B cell (primary cell): Measurements from ENCODE around the gene RIBC2. TPM values are rescaled to one million over a fixed set of nuclear protein-coding genes. Genes with fewer than 3 reads are reported as not detected.

Experiments used
- ATAC-seq: fragments of 200-7000 bp; cut with Tn5 transposase; one replicate; pipeline ENCODE4 v1.10.0; 2021; ENCODE audit warnings: low read depth, mild to moderate bottlenecking, moderate number of reproducible peaks, moderate library complexity
- CTCF ChIA-PET: fragments of 350-600 bp; sonication (Branson Sonifier 250); formaldehyde crosslinking; loops from one replicate; lab custom pipeline; 2021; ENCODE audit warnings: antibody characterized with exemption, inconsistent platforms; lab: Charles Lee
- POLR2A ChIA-PET: fragments of 350-600 bp; sonication (Branson Sonifier 250); formaldehyde crosslinking; loops from one replicate; lab custom pipeline; 2021; ENCODE audit warnings: antibody characterized with exemption; lab: Charles Lee
- DNase-seq: peaks from one replicate; pipeline ENCODE4 v3.0.0; 2013
- H2AFZ ChIP-seq: 2 replicates; pipeline ENCODE4 v1.6.1; 2012; ENCODE audit warnings: mild to moderate bottlenecking, low read depth, low read length; ENCODE audit not compliant: insufficient read depth, poor library complexity, severe bottlenecking
- H3K27ac ChIP-seq, 2 donors: 1 replicate in 1 of 2; 2 replicates in 1 of 2; pipeline ENCODE4 v1.5.1; 2012 to 2013; ENCODE audit warnings: low read length in 2 of 2, mild to moderate bottlenecking in 2 of 2, moderate library complexity in 1 of 2
- H3K27me3 ChIP-seq, 4 experiments: fragments of 200-600 bp in 1 of 4; sonication (generic) in 1 of 4; replicated peaks in 1 of 4; 1 replicate in 2 of 4; 2 replicates in 2 of 4; pipeline versions ENCODE4 v1.6.1 to v1.7.0; 2013 to 2016; ENCODE audit warnings: low read length in 3 of 4, mild to moderate bottlenecking in 2 of 4, mixed read lengths in 1 of 4, moderate library complexity in 1 of 4; ENCODE audit not compliant: insufficient read depth in 4 of 4, control insufficient read depth in 3 of 4; ENCODE audit errors: control extremely low read depth in 1 of 4
- H3K36me3 ChIP-seq, 2 experiments: replicated peaks in 1 of 2; 1 replicate in 1 of 2; 2 replicates in 1 of 2; pipeline versions ENCODE4 v1.6.1 to v1.7.1; 2013; ENCODE audit warnings: low read length in 1 of 2; ENCODE audit not compliant: insufficient read depth in 2 of 2, control insufficient read depth in 1 of 2; ENCODE audit errors: control extremely low read depth in 1 of 2, extremely low read depth in 1 of 2
- H3K4me1 ChIP-seq, 2 donors: fragments of 200-600 bp in 1 of 2; sonication (generic) in 1 of 2; 1 replicate in 1 of 2; 2 replicates in 1 of 2; pipeline versions ENCODE4 v1.5.1 to v1.6.1; 2013 to 2017; ENCODE audit warnings: low read length in 2 of 2; ENCODE audit not compliant: control insufficient read depth in 2 of 2, insufficient read depth in 2 of 2
- H3K4me2 ChIP-seq: replicated peaks from 2 replicates; pipeline ENCODE3; 2012; ENCODE audit warnings: mild to moderate bottlenecking, low read depth, low read length; ENCODE audit not compliant: poor library complexity, severe bottlenecking
- H3K4me3 ChIP-seq, 5 experiments: fragments of 200-600 bp in 1 of 5; sonication (generic) in 1 of 5; 1 replicate in 3 of 5; 2 replicates in 2 of 5; pipeline versions ENCODE4 v1.5.1 to v1.7.0; 2011 to 2016; ENCODE audit warnings: low read length in 4 of 5, mild to moderate bottlenecking in 4 of 5, low read depth in 2 of 5, control low read depth in 1 of 5, moderate library complexity in 1 of 5; ENCODE audit not compliant: insufficient read depth in 1 of 5; ENCODE audit errors: control extremely low read depth in 1 of 5, extremely low read depth in 1 of 5
- H3K79me2 ChIP-seq: fragments of 200-600 bp; sonication (generic); one replicate; pipeline ENCODE4 v1.6.0; 2016; ENCODE audit warnings: low read length; ENCODE audit not compliant: control insufficient read depth, insufficient read depth
- H3K9ac ChIP-seq: fragments of 200-600 bp; sonication (generic); 2 replicates; pipeline ENCODE4 v1.6.1; 2017; ENCODE audit warnings: mild to moderate bottlenecking, low read length, moderate library complexity
- H3K9me3 ChIP-seq, 3 donors: one replicate each; pipeline versions ENCODE4 v1.6.1 to v1.7.1; 2013; ENCODE audit warnings: low read length in 2 of 3; ENCODE audit not compliant: control insufficient read depth in 2 of 3, insufficient read depth in 1 of 3; ENCODE audit errors: control extremely low read depth in 1 of 3
- H4K20me1 ChIP-seq: 2 replicates; pipeline ENCODE4 v1.6.0; 2012; ENCODE audit warnings: mild to moderate bottlenecking, low read length; ENCODE audit not compliant: insufficient read depth, control insufficient read depth, poor library complexity, severe bottlenecking
- H3K27ac Mint-ChIP-seq: one replicate; pipeline ENCODE4 v1.8.0; 2021; ENCODE audit warnings: mixed read lengths
- H3K27me3 Mint-ChIP-seq: one replicate; pipeline ENCODE4 v1.8.0; 2021; ENCODE audit warnings: mixed read lengths
- H3K4me1 Mint-ChIP-seq: one replicate; pipeline ENCODE4 v1.8.0; 2021; ENCODE audit warnings: mixed read lengths
- H3K4me3 Mint-ChIP-seq: one replicate; pipeline ENCODE4 v1.8.0; 2021; ENCODE audit warnings: mixed read lengths
- H3K9me3 Mint-ChIP-seq: one replicate; pipeline ENCODE4 v1.8.0; 2022; ENCODE audit warnings: mixed read lengths; ENCODE audit not compliant: insufficient read depth
- EZH2 ChIP-seq: IDR thresholded peaks from 2 replicates; pipeline ENCODE4 v1.6.1; 2012; ENCODE audit warnings: borderline replicate concordance, low read depth, mild to moderate bottlenecking, moderate library complexity, low read length; ENCODE audit not compliant: insufficient read depth, poor library complexity, severe bottlenecking
- WGBS: methylation state at CpG from one replicate; pipeline ENCODE4 v1.1.5; 2013; ENCODE audit warnings: missing lambda C conversion rate; ENCODE audit not compliant: insufficient coverage; 5-methylcytosine and 5-hydroxymethylcytosine counted together
- intact Hi-C: fragments of 100-400 bp; cut with micrococcal nuclease; formaldehyde crosslinking; loops from one replicate; pipeline ENCODE4 v1.10.0; 2022
- polyA plus RNA-seq: library from polyadenylated mRNA; depleted of rRNA; stranded (reverse); fragments of >200 nt; gene quantifications from 2 replicates; pipeline ENCODE4 v1.2.3, GENCODE V29; 2012
- total RNA-seq, 2 donors: library from RNA; stranded (reverse); fragments of 120-200 nt in 1 of 2; gene quantifications; 1 replicate in 1 of 2; 2 replicates in 1 of 2; pipeline versions ENCODE4 v1.2.3 to v1.2.4, GENCODE V29; 2013 to 2022
- TF ChIP-seq, protein P1 (sequence below): fragments of 200-600 bp; IDR thresholded peaks from one replicate; pipeline ENCODE4 v1.8.0; 2022; ENCODE audit warnings: antibody characterized with exemption, mild to moderate bottlenecking

The RIBC2 gene
- total and polyA plus RNA-seq, 2 donors (not counting 1 experiment from before 2014, with no cell fraction given), result not detected

DNA sequence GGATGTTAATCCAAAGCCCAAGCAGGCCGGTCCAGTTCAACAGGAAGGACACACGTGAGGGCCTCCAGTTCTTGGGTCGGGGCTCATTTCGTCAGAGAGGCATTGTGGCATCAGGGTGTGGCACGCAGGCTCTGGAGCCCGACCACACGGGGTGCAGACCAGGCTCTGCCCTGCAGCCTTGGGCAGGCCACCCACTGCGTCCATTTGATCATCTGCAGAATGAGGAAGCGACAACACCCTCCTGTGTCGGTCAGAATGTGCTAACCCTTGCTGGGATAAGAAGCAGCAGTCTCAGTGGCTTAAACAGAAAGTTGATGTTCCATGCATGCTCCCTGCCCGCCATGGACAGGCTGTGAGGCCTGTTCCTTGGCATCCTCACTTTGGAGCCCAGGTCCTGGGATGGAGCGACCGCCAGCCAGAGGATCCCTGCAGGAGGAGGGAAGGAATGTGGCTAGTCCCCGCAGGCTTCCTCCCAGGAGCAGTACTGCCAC lies 10.8 kb downstream of the RIBC2 start:
- Histone ChIP-seq H4K20me1 (no peaks in the 10 kb centered on the region), H3K4me2 (no peak overlapping the region), H3K9me3 (peaks cover 0 to 12% (median 6%) of the 10 kb centered on the region in 3 donors), H3K36me3 (no peaks in the 10 kb centered on the region), H3K79me2 (no peaks in the 10 kb centered on the region), H3K27me3 (peaks cover 0 to 6% (median 0%) of the 10 kb centered on the region in 4 experiments), H3K4me3 (no peak overlapping the region), H3K27ac (no peak overlapping the region), H3K9ac (no peak overlapping the region), H2AFZ (no peak overlapping the region), H3K4me1 (peaks cover 7 to 15% of the 10 kb centered on the region in 2 donors)
- peaks cover 15% of the 10 kb centered on the region for H3K4me1 Mint-ChIP-seq
- intact Hi-C loops, result no loop called here
- ATAC-seq, result no peak
- ChIA-PET POLR2A (no interaction called here), CTCF (no interaction called here)
- no peak overlapping the region for H3K27ac Mint-ChIP-seq
- no peak for TF ChIP-seq EZH2
- TF ChIP-seq, protein P1, sequence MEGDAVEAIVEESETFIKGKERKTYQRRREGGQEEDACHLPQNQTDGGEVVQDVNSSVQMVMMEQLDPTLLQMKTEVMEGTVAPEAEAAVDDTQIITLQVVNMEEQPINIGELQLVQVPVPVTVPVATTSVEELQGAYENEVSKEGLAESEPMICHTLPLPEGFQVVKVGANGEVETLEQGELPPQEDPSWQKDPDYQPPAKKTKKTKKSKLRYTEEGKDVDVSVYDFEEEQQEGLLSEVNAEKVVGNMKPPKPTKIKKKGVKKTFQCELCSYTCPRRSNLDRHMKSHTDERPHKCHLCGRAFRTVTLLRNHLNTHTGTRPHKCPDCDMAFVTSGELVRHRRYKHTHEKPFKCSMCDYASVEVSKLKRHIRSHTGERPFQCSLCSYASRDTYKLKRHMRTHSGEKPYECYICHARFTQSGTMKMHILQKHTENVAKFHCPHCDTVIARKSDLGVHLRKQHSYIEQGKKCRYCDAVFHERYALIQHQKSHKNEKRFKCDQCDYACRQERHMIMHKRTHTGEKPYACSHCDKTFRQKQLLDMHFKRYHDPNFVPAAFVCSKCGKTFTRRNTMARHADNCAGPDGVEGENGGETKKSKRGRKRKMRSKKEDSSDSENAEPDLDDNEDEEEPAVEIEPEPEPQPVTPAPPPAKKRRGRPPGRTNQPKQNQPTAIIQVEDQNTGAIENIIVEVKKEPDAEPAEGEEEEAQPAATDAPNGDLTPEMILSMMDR, result no peak
- no peak overlapping the region for H3K4me3 Mint-ChIP-seq
- H3K9me3 Mint-ChIP-seq, result peaks cover 7% of the 10 kb centered on the region
- no peaks in the 10 kb centered on the region for H3K27me3 Mint-ChIP-seq
- no peak for DNase-seq
- 95% methylated on average over 13 of the region's 14 CpGs for WGBS

DNA sequence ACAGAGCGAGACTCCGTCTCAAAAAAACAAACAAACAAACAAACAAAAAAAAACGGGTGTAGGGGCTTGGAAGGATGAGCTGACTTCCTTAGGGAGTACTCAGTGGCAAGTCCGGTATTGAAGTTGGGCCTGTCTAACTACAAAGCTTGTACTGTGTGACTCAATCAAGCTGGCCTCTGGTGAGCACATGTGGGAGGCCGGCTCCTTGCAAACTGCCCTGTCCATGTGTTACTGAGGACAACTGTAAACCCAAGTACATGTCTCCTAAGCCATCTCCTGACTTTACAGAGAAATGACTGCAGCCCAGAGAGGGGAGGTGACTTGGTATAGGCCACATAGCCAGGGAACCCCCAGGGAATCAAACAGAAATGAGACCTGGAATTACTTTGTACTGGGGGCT lies 11.6 kb downstream of the RIBC2 start:
- ATAC-seq (no peak), DNase-seq (no peak)
- H2AFZ ChIP-seq, result no peak overlapping the region
- ChIA-PET CTCF (no interaction called here), POLR2A (no interaction called here)
- WGBS, result 100% methylated on average over 3 of the region's 5 CpGs
- H3K4me1 ChIP-seq, result peaks cover 7 to 23% of the 10 kb centered on the region in 2 donors
- H3K79me2 ChIP-seq, result no peaks in the 10 kb centered on the region
- H4K20me1 ChIP-seq, result no peaks in the 10 kb centered on the region
- H3K36me3 ChIP-seq, result no peaks in the 10 kb centered on the region
- TF ChIP-seq, protein P1, result no peak
- no peak for TF ChIP-seq EZH2
- Mint-ChIP-seq H3K9me3 (peaks cover 7% of the 10 kb centered on the region), H3K27me3 (no peaks in the 10 kb centered on the region), H3K27ac (no peak overlapping the region), H3K4me3 (no peak overlapping the region), H3K4me1 (peaks cover 18% of the 10 kb centered on the region)
- H3K9ac ChIP-seq, result no peak overlapping the region
- H3K4me3 ChIP-seq, result no peak overlapping the region
- peaks cover 0 to 6% (median 0%) of the 10 kb centered on the region in 4 experiments for H3K27me3 ChIP-seq
- H3K27ac ChIP-seq, result no peak overlapping the region
- intact Hi-C loops, result no loop called here
- peaks cover 0 to 12% (median 6%) of the 10 kb centered on the region in 3 donors for H3K9me3 ChIP-seq
- H3K4me2 ChIP-seq, result no peak overlapping the region
